Right atrium auricular region (tissue), 2 donors: ENCODE measurements around the gene PRR33. TPM values are rescaled to one million over a fixed set of nuclear protein-coding genes. Genes with fewer than 3 reads are reported as not detected.

Experiments
- DNase-seq: peaks from one replicate; pipeline ENCODE4 v3.0.0-alpha.2; 2019; ENCODE audit warnings: low spot score
- H3K27ac ChIP-seq, 2 donors: fragments of 200-600 bp; sonication (generic); 1 replicate in 1 of 2; 2 replicates in 1 of 2; pipeline ENCODE4 v1.5.1; 2016 to 2019
- H3K27me3 ChIP-seq, 2 donors: fragments of 200-600 bp; sonication (generic); one replicate each; pipeline versions ENCODE4 v1.5.1 to v1.6.0; 2017 to 2019
- H3K36me3 ChIP-seq: fragments of 200-600 bp; sonication (generic); one replicate; pipeline ENCODE4 v1.5.1; 2016
- H3K4me1 ChIP-seq, 2 donors: fragments of 200-600 bp; sonication (generic); one replicate each; pipeline versions ENCODE4 v1.5.1 to v1.6.0; 2017 to 2019
- H3K4me3 ChIP-seq, 2 donors: fragments of 200-600 bp; sonication (generic); 1 replicate in 1 of 2; 2 replicates in 1 of 2; pipeline ENCODE4 v1.5.1; 2017 to 2019; ENCODE audit warnings: mild to moderate bottlenecking in 1 of 2, moderate library complexity in 1 of 2
- H3K9me3 ChIP-seq, 2 donors: fragments of 200-600 bp; sonication (generic); one replicate each; pipeline ENCODE4 v1.5.1; 2019
- CTCF ChIP-seq, 2 donors: fragments of 200-600 bp; sonication (generic); IDR thresholded peaks; one replicate each; pipeline ENCODE4 v1.5.1; 2019; ENCODE audit warnings: antibody characterized with exemption in 2 of 2
- total RNA-seq, 2 donors: library from RNA; depleted of rRNA; stranded (reverse); fragments of >200 nt; gene quantifications; one replicate each; pipeline ENCODE4 v1.1.0, GENCODE V29; 2016

PRR33 gene
- total RNA-seq, 2 donors from 2014 or later: 0.33 TPM; not detected in 1

GRCh38 chr11:1857064-1857463, 34.6 kb downstream of the PRR33 start:
- TF ChIP-seq CTCF (IDR thresholded peaks at IDR 0.05): no peak
- no peak for DNase-seq
- Histone ChIP-seq H3K27me3 (no peaks in the 10 kb centered on the region), H3K27ac (no peak overlapping the region), H3K4me3 (no peak overlapping the region), H3K36me3 (no peaks in the 10 kb centered on the region), H3K4me1 (no peaks in the 10 kb centered on the region), H3K9me3 (no peaks in the 10 kb centered on the region)

- Histone ChIP-seq H3K36me3 (no peaks in the 10 kb centered on the region), H3K9me3 (no peaks in the 10 kb centered on the region), H3K27me3 (no peaks in the 10 kb centered on the region), H3K4me3 (no peak overlapping the region), H3K4me1 (no peaks in the 10 kb centered on the region), H3K27ac (no peak overlapping the region)
- DNase-seq: no peak
- TF ChIP-seq CTCF (IDR thresholded peaks at IDR 0.05): no peak
These were observed 35.2 kb downstream of the PRR33 start for GRCh38 chr11:1856306-1857005.

- no peak overlapping the region for H3K27ac ChIP-seq
- no peaks in the 10 kb centered on the region for H3K36me3 ChIP-seq
- H3K27me3 ChIP-seq: no peaks in the 10 kb centered on the region
- no peaks in the 10 kb centered on the region for H3K4me1 ChIP-seq
- no peaks in the 10 kb centered on the region for H3K9me3 ChIP-seq
- TF ChIP-seq CTCF (IDR thresholded peaks at IDR 0.05): no peak
- DNase-seq: no peak
- no peak overlapping the region for H3K4me3 ChIP-seq
These were observed 35.8 kb downstream of the PRR33 start for GRCh38 chr11:1855886-1856265.

- H3K4me3 ChIP-seq: no peak overlapping the region
- H3K27ac ChIP-seq: no peak overlapping the region
- DNase-seq: no peak
- TF ChIP-seq CTCF (IDR thresholded peaks at IDR 0.05): no peak
- H3K9me3 ChIP-seq: no peaks in the 10 kb centered on the region
- H3K36me3 ChIP-seq: no peaks in the 10 kb centered on the region
- H3K4me1 ChIP-seq: no peaks in the 10 kb centered on the region
- H3K27me3 ChIP-seq: no peaks in the 10 kb centered on the region
These were observed 36.5 kb downstream of the PRR33 start for GRCh38 chr11:1854949-1855885.

- TF ChIP-seq CTCF (IDR thresholded peaks at IDR 0.05): no peak
- Histone ChIP-seq H3K27ac (no peak overlapping the region), H3K36me3 (no peaks in the 10 kb centered on the region), H3K4me3 (peak overlapping the region in 1 of 2 donors; percentile 11), H3K4me1 (no peaks in the 10 kb centered on the region), H3K27me3 (no peaks in the 10 kb centered on the region), H3K9me3 (no peaks in the 10 kb centered on the region)
- no peak for DNase-seq
These were observed 37.4 kb downstream of the PRR33 start for GRCh38 chr11:1854132-1854948.
